BLaER1 treated with 17β-estradiol and CSF1 and Interleukin-3, amounts not matched to agents 10 nM and 100 nM (cell line): ENCODE results near the gene DENR.

ENCODE experiments used
- H3K27ac ChIP-seq, 11 experiments: shearing (Covaris generic); formaldehyde crosslinking; 2 replicates each; pipeline ENCODE4 v1.8.1; 2022
- H3K27me3 ChIP-seq, 11 experiments: shearing (Covaris generic); formaldehyde crosslinking; 2 replicates each; pipeline ENCODE4 v1.8.1; 2022
- H3K36me3 ChIP-seq, 11 experiments: shearing (Covaris generic); formaldehyde crosslinking; 2 replicates each; pipeline ENCODE4 v1.8.1; 2022
- H3K4me1 ChIP-seq, 10 experiments: shearing (Covaris generic); formaldehyde crosslinking; 2 replicates each; pipeline ENCODE4 v1.8.1; 2022
- H3K4me2 ChIP-seq, 11 experiments: shearing (Covaris generic); formaldehyde crosslinking; 2 replicates each; pipeline ENCODE4 v1.8.1; 2022
- H3K4me3 ChIP-seq, 10 experiments: shearing (Covaris generic); formaldehyde crosslinking; 2 replicates each; pipeline ENCODE4 v1.8.1; 2022
- H3K9ac ChIP-seq, 11 experiments: shearing (Covaris generic); formaldehyde crosslinking; 2 replicates each; pipeline ENCODE4 v1.8.1; 2022
- H3K9me3 ChIP-seq, 11 experiments: shearing (Covaris generic); formaldehyde crosslinking; replicated peaks in 1 of 11; 2 replicates each; pipeline ENCODE4 v1.8.1; 2022
- H4K20me1 ChIP-seq, 11 experiments: shearing (Covaris generic); formaldehyde crosslinking; 2 replicates each; pipeline ENCODE4 v1.8.1; 2022
- Cebpa-rat ChIP-seq, 11 experiments: shearing (Covaris generic); IDR thresholded peaks; 2 replicates each; pipeline ENCODE4 v1.8.1; 2022

Gene DENR

DNA sequence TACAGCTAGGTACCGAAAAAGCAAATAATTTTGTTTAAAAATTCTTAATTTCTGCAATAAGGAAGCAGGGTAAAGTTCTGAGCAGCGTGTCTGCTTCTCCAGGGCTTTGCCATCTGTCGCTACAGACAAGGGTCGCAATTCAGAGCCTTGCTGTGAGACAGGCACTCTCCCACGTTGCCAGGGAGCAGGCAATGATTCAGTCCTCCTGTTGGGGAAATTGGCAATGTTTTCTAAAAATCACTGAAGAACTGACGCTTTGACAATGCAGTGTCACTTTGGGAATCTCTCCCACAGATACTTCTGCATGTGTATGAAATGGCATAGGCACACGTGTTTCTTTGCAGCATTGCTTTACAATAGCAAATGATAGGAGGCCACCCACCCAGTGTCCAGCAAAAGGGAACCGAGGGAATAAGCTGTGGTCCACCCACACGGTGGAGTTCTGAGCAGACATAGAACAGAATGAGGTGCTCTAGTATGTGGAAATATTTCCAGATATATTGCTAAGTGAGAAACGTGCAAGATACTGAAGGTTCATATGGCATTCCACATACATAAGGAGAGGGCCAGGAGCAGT is 66.7 kb downstream of the DENR start:
- no peaks in the 10 kb centered on the region for H4K20me1 ChIP-seq
- no peak overlapping the region for H3K4me2 ChIP-seq
- TF ChIP-seq Cebpa-rat (IDR thresholded peaks at IDR 0.05), result no peak
- H3K4me3 ChIP-seq, result no peak overlapping the region
- no peaks in the 10 kb centered on the region for H3K9me3 ChIP-seq
- no peaks in the 10 kb centered on the region for H3K36me3 ChIP-seq
- peaks cover 0 to 40% (median 15%) of the 10 kb centered on the region in 10 experiments; a peak in 15 of 20 replicates for H3K4me1 ChIP-seq
- no peaks in the 10 kb centered on the region for H3K27me3 ChIP-seq
- H3K27ac ChIP-seq, result no peak overlapping the region
- no peak overlapping the region for H3K9ac ChIP-seq

DNA sequence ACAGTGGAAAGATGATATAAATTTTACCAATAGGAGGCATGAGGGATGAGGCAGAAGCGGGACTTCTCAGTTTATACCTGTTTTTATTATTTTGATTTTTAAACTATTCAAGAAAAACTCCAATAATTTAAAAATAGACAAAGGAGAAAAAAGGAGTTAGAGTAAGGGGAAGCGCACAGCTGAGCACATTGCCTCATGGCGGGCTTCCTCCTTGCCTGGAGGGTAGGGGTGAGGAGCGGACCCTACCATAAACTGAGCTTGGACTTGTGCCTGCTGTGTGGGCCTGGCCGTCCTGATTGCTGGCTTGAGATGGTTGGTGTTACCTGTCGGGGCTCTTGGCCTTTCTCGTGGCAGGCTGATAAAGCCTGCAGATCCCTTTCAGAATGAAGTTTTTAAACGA is 67.5 kb downstream of the DENR start:
- Histone ChIP-seq H3K4me3 (no peak overlapping the region), H3K9ac (no peak overlapping the region), H3K4me2 (peak overlapping the region in 7 of 11 experiments; percentile 23 to 50 (median 42); a peak in 7 of 22 replicates), H3K36me3 (no peaks in the 10 kb centered on the region), H4K20me1 (no peaks in the 10 kb centered on the region), H3K9me3 (no peaks in the 10 kb centered on the region), H3K27ac (no peak overlapping the region), H3K4me1 (peaks cover 0 to 33% (median 15%) of the 10 kb centered on the region in 10 experiments; a peak in 15 of 20 replicates), H3K27me3 (no peaks in the 10 kb centered on the region)
- TF ChIP-seq Cebpa-rat (IDR thresholded peaks at IDR 0.05), result no peak
